Neural progenitor cell (in vitro differentiated cells): ENCODE measurements around the gene BIRC5.

Source experiments
- CTCF ChIP-seq: fragments of 200-600 bp; sonication (generic); IDR thresholded peaks from 2 replicates; pipeline ENCODE4 v1.5.1; 2017; ENCODE audit warnings: antibody characterized with exemption, mild to moderate bottlenecking
- EZH2 ChIP-seq: fragments of 200-600 bp; sonication (generic); IDR thresholded peaks from 2 replicates; pipeline ENCODE4 v1.6.1; 2017; ENCODE audit warnings: antibody characterized with exemption, mild to moderate bottlenecking, moderate library complexity

- TF ChIP-seq EZH2 (no peak), CTCF (no peak)
These were observed 20.3 kb downstream of the BIRC5 start for GRCh38 chr17:78234261-78234865.
